ENCODE data around the gene NCOR1.

Gene NCOR1

GRCh38 chr17:16243385-16243784, 28.1 kb upstream of the NCOR1 start:
- Histone ChIP-seq H3K9me3 (ENCODE audit: control insufficient read depth, insufficient read depth, low read length) (no peaks in the 10 kb centered on the region), H3K4me1 (ENCODE audit: control insufficient read depth, low read length) (no peaks in the 10 kb centered on the region), H3K9me2 (replicated peaks; ENCODE audit: control insufficient read depth, low read length) (no peaks in the 10 kb centered on the region), H3K27me3 (ENCODE audit: control insufficient read depth, low read length) (no peaks in the 10 kb centered on the region), H3K36me3 (ENCODE audit: control insufficient read depth, low read length) (no peaks in the 10 kb centered on the region), H3K27ac (ENCODE audit: low read depth, low read length) (no peak overlapping the region), H3F3A (ENCODE audit: control insufficient read depth, insufficient read depth) (peaks cover 5% of the 10 kb centered on the region; the same call in 1 of the 2 replicates), H3K79me2 (ENCODE audit: control insufficient read depth, low read length) (no peaks in the 10 kb centered on the region; the same call in none of the 2 replicates), H3K4me2 (ENCODE audit: low read length) (no peak overlapping the region), H4K20me1 (ENCODE audit: control insufficient read depth, insufficient read depth, low read depth, low read length) (no peaks in the 10 kb centered on the region), H3K4me3 (ENCODE audit: low read length) (no peak overlapping the region)
- no peak for TF ChIP-seq CTCF (IDR thresholded peaks at IDR 0.05; ENCODE audit: low read depth, low read length, poor library complexity, severe bottlenecking)
- TF ChIP-seq EZH2phosphoT487 (IDR thresholded peaks at IDR 0.05; ENCODE audit: borderline replicate concordance, low read length): no peak

GRCh38 chr17:16241906-16242399, 26.6 kb upstream of the NCOR1 start:
- Histone ChIP-seq H3K36me3 (ENCODE audit: control insufficient read depth, low read length) (no peaks in the 10 kb centered on the region), H3K4me3 (ENCODE audit: low read length) (no peak overlapping the region), H3K27ac (ENCODE audit: low read depth, low read length) (no peak overlapping the region), H3K4me1 (ENCODE audit: control insufficient read depth, low read length) (no peaks in the 10 kb centered on the region), H3K79me2 (ENCODE audit: control insufficient read depth, low read length) (no peaks in the 10 kb centered on the region; the same call in none of the 2 replicates), H3K27me3 (ENCODE audit: control insufficient read depth, low read length) (no peaks in the 10 kb centered on the region), H3F3A (ENCODE audit: control insufficient read depth, insufficient read depth) (peaks cover 5% of the 10 kb centered on the region; the same call in 1 of the 2 replicates), H3K9me2 (replicated peaks; ENCODE audit: control insufficient read depth, low read length) (no peaks in the 10 kb centered on the region), H4K20me1 (ENCODE audit: control insufficient read depth, insufficient read depth, low read depth, low read length) (no peaks in the 10 kb centered on the region), H3K4me2 (ENCODE audit: low read length) (no peak overlapping the region), H3K9me3 (ENCODE audit: control insufficient read depth, insufficient read depth, low read length) (no peaks in the 10 kb centered on the region)
- no peak for TF ChIP-seq CTCF (IDR thresholded peaks at IDR 0.05; ENCODE audit: low read depth, low read length, poor library complexity, severe bottlenecking)
- TF ChIP-seq EZH2phosphoT487 (IDR thresholded peaks at IDR 0.05; ENCODE audit: borderline replicate concordance, low read length): no peak

- H3K4me3 ChIP-seq (ENCODE audit: low read length): no peak overlapping the region
- peaks cover 5% of the 10 kb centered on the region; the same call in 1 of the 2 replicates for H3F3A ChIP-seq (ENCODE audit: control insufficient read depth, insufficient read depth)
- no peaks in the 10 kb centered on the region for H3K27me3 ChIP-seq (ENCODE audit: control insufficient read depth, low read length)
- H4K20me1 ChIP-seq (ENCODE audit: control insufficient read depth, insufficient read depth, low read depth, low read length): no peaks in the 10 kb centered on the region
- H3K79me2 ChIP-seq (ENCODE audit: control insufficient read depth, low read length): no peaks in the 10 kb centered on the region; the same call in none of the 2 replicates
- H3K4me1 ChIP-seq (ENCODE audit: control insufficient read depth, low read length): no peaks in the 10 kb centered on the region
- H3K4me2 ChIP-seq (ENCODE audit: low read length): no peak overlapping the region
- peaks cover 1% of the 10 kb centered on the region; the same call in 1 of the 2 replicates for H3K36me3 ChIP-seq (ENCODE audit: control insufficient read depth, low read length)
- no peak overlapping the region for H3K27ac ChIP-seq (ENCODE audit: low read depth, low read length)
- no peaks in the 10 kb centered on the region for H3K9me3 ChIP-seq (ENCODE audit: control insufficient read depth, insufficient read depth, low read length)
- no peak for TF ChIP-seq CTCF (IDR thresholded peaks at IDR 0.05; ENCODE audit: low read depth, low read length, poor library complexity, severe bottlenecking)
- H3K9me2 ChIP-seq (replicated peaks; ENCODE audit: control insufficient read depth, low read length): no peaks in the 10 kb centered on the region
These were observed 24.6 kb upstream of the NCOR1 start for GRCh38 chr17:16239931-16240330.
